HepG2 (cell line): Measurements from ENCODE around the gene CDH8. TPM values are rescaled to one million over a fixed set of nuclear protein-coding genes. Genes with fewer than 3 reads are reported as not detected.

Experiments used
- ATAC-seq: fragments of 200-7000 bp; cut with Tn5 transposase; 3 replicates; pipeline ENCODE4 v1.9.1; 2020; ENCODE audit warnings: mild to moderate bottlenecking, moderate library complexity
- Bru-seq: library from RNA; stranded (reverse); fragments of 400-500 nt; gene quantifications from one replicate; lab custom pipeline; 2021; lab: Mats Ljungman, UMichigan
- BruChase-seq, 2 experiments: library from RNA; stranded (reverse); fragments of 400-500 nt; gene quantifications; one replicate each; lab custom pipeline; 2021; lab: Mats Ljungman, UMichigan
- BruUV-seq: library from RNA; stranded (reverse); fragments of 400-500 nt; replicated peaks from 2 replicates; lab custom pipeline; 2021; lab: Mats Ljungman, UMichigan
- CTCF ChIA-PET: fragments of 300-600 bp; formaldehyde crosslinking; extraction: SDS; loops from one replicate; lab custom pipeline; 2021; ENCODE audit warnings: low total read pairs, inconsistent platforms, low intra/inter-chr PET ratio; lab: Yijun Ruan, JAX
- POLR2A ChIA-PET: fragments of 350-600 bp; sonication (Branson Sonifier 250); formaldehyde crosslinking; loops from one replicate; lab custom pipeline; 2020; ENCODE audit warnings: antibody characterized with exemption, inconsistent platforms; lab: Yijun Ruan, JAX
- DNase-seq: peaks from one replicate; pipeline ENCODE4 v3.0.0-alpha.2; 2015; ENCODE audit warnings: low spot score
- FAIRE-seq: peaks from 3 replicates; lab custom pipeline; 2011; peaks lifted over from hg19 to GRCh38; lab: Jason Lieb, UNC
- H2AFZ ChIP-seq: one replicate; pipeline ENCODE4 v1.6.1; 2011; ENCODE audit warnings: low read length, inconsistent platforms
- H3K27ac ChIP-seq: fragments of 300-600 bp; 3 replicates; pipeline ENCODE4 v1.8.0; 2011; ENCODE audit warnings: mixed run types, mild to moderate bottlenecking, mixed read lengths, low read length, inconsistent platforms; ENCODE audit not compliant: insufficient read depth; ENCODE audit errors: extremely low read length
- H3K27me3 ChIP-seq, 2 experiments: fragments of 200-600 bp in 1 of 2; 2 replicates in 1 of 2; 3 replicates in 1 of 2; pipeline versions ENCODE4 v1.6.0 to v1.8.0; 2011; ENCODE audit warnings: low read length in 2 of 2, mild to moderate bottlenecking in 2 of 2, moderate library complexity in 2 of 2, inconsistent platforms in 1 of 2; ENCODE audit not compliant: insufficient read depth in 2 of 2, control insufficient read depth in 1 of 2
- H3K36me3 ChIP-seq, 2 experiments: fragments of 200-600 bp in 1 of 2; replicated peaks in 1 of 2; 2 replicates in 1 of 2; 3 replicates in 1 of 2; pipeline versions ENCODE4 v1.5.1 to v1.8.0; 2011; ENCODE audit warnings: low read length in 2 of 2, inconsistent platforms in 1 of 2; ENCODE audit not compliant: insufficient read depth in 2 of 2, control insufficient read depth in 1 of 2
- H3K4me1 ChIP-seq: 2 replicates; pipeline ENCODE4 v1.5.1; 2012; ENCODE audit warnings: low read length, inconsistent platforms; ENCODE audit not compliant: insufficient read depth
- H3K4me2 ChIP-seq: 2 replicates; pipeline ENCODE4 v1.6.0; 2011; ENCODE audit warnings: low read depth, low read length, inconsistent platforms
- H3K4me3 ChIP-seq, 3 experiments: fragments of 200-600 bp in 1 of 3; sonication (generic), shearing (Covaris generic) in 1 of 3; replicated peaks in 1 of 3; 2 replicates each; pipeline ENCODE4 v1.5.1; 2011 to 2016; ENCODE audit warnings: low read length in 3 of 3, inconsistent platforms in 2 of 3, low read depth in 2 of 3, mild to moderate bottlenecking in 2 of 3, control low read depth in 1 of 3, mixed read lengths in 1 of 3; ENCODE audit not compliant: insufficient read depth in 1 of 3
- H3K79me2 ChIP-seq: one replicate; pipeline ENCODE4 v1.6.1; 2011; ENCODE audit warnings: low read length, inconsistent platforms; ENCODE audit not compliant: insufficient read depth
- H3K9ac ChIP-seq: 2 replicates; pipeline ENCODE4 v1.6.0; 2011; ENCODE audit warnings: mild to moderate bottlenecking, low read depth, low read length, inconsistent platforms; ENCODE audit not compliant: insufficient read depth
- H3K9me3 ChIP-seq: 2 replicates; pipeline ENCODE4 v1.5.1; 2012; ENCODE audit warnings: mild to moderate bottlenecking, low read length
- H4K20me1 ChIP-seq: 2 replicates; pipeline ENCODE4 v1.6.0; 2011; ENCODE audit warnings: inconsistent platforms, mild to moderate bottlenecking, low read length, moderate library complexity; ENCODE audit not compliant: insufficient read depth
- WGBS: methylation state at CpG from one replicate; pipeline ENCODE4 v1.1.6; 2017; ENCODE audit warnings: low lambda C conversion rate; 5-methylcytosine and 5-hydroxymethylcytosine counted together
- in situ Hi-C: cut with HindIII; loops from 2 replicates; pipeline ENCODE4 v1.10.0; 2017; ENCODE audit warnings: low pct_unique_long_range_greater_than_20kb; ENCODE audit not compliant: extremely low pct_ligation_motif_present
- intact Hi-C: fragments of 100-400 bp; cut with micrococcal nuclease; formaldehyde crosslinking; loops from one replicate; pipeline ENCODE4 v1.10.0; 2022; ENCODE audit not compliant: unreplicated experiment
- long read RNA-seq, 2 experiments: library from RNA in 1 of 2; library from polyadenylated mRNA in 1 of 2; stranded (forward) in 1 of 2; unstranded in 1 of 2; transcript quantifications; one replicate each; pipeline ENCODE4 v2.0.0, GENCODE V29; 2019 to 2022
- polyA minus RNA-seq, 3 experiments: library from RNA; depleted of rRNA, polyadenylated mRNA; stranded (reverse); fragments of >200 nt; gene quantifications; 2 replicates each; pipeline ENCODE4 v1.2.3, GENCODE V29; 2011; ENCODE audit warnings: low replicate concordance in 1 of 3
- polyA plus RNA-seq, 8 experiments: library from polyadenylated mRNA; depleted of rRNA in 3 of 8; stranded (reverse) in 7 of 8; unstranded in 1 of 8; fragments of >200 nt; fragmentation: Illumina TruSeq in 4 of 8; extraction: Trizol in 4 of 8; gene quantifications; 2 replicates each; pipeline versions ENCODE4 v1.2.1 to v1.2.3, GENCODE V29; 2011 to 2016; ENCODE audit warnings: low read depth in 4 of 8, missing spikeins in 1 of 8, mixed read lengths in 1 of 8; ENCODE audit not compliant: insufficient read depth in 1 of 8
- total RNA-seq, 5 experiments: library from RNA; depleted of rRNA; stranded (reverse); fragments of >200 nt; fragmentation: Illumina TruSeq; extraction: Trizol; gene quantifications; 2 replicates each; pipeline ENCODE4 v1.2.3, GENCODE V29; 2016; ENCODE audit warnings: low read depth in 1 of 5
- TF ChIP-seq, protein P1 (sequence below): IDR thresholded peaks from 2 replicates; pipeline ENCODE4 v1.6.1; 2016; ENCODE audit warnings: mild to moderate bottlenecking

CDH8 gene, protein sequence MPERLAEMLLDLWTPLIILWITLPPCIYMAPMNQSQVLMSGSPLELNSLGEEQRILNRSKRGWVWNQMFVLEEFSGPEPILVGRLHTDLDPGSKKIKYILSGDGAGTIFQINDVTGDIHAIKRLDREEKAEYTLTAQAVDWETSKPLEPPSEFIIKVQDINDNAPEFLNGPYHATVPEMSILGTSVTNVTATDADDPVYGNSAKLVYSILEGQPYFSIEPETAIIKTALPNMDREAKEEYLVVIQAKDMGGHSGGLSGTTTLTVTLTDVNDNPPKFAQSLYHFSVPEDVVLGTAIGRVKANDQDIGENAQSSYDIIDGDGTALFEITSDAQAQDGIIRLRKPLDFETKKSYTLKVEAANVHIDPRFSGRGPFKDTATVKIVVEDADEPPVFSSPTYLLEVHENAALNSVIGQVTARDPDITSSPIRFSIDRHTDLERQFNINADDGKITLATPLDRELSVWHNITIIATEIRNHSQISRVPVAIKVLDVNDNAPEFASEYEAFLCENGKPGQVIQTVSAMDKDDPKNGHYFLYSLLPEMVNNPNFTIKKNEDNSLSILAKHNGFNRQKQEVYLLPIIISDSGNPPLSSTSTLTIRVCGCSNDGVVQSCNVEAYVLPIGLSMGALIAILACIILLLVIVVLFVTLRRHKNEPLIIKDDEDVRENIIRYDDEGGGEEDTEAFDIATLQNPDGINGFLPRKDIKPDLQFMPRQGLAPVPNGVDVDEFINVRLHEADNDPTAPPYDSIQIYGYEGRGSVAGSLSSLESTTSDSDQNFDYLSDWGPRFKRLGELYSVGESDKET
- total RNA-seq (2016; rRNA removed; fragmentation: Illumina TruSeq; extraction: Trizol) (not detected in 2 replicates), polyA plus RNA-seq (2011; rRNA removed) (0.16 TPM in 1 of 2 replicates, not detected in the other), polyA minus RNA-seq (2011; rRNA and poly(A)+ RNA removed; ENCODE audit: low replicate concordance) (0.44 TPM in 1 of 2 replicates, not detected in the other), Bru-seq, nascent RNA (percentile 1 among the genes with signal in this experiment), BruChase-seq, experiment 1, labeled RNA remaining after a 6-hour chase (not detected), BruChase-seq, experiment 2, labeled RNA remaining after a 2-hour chase (percentile 1 among the genes with signal in this experiment)
- total RNA-seq (2016; cell fraction: cytosol; rRNA removed; fragmentation: Illumina TruSeq; extraction: Trizol; ENCODE audit: low read depth) = not detected in 2 replicates
- not detected in 2 replicates for total RNA-seq (2016; cell fraction: insoluble cytoplasmic fraction; rRNA removed; fragmentation: Illumina TruSeq; extraction: Trizol)
- not detected in 2 replicates for total RNA-seq (2016; cell fraction: membrane; rRNA removed; fragmentation: Illumina TruSeq; extraction: Trizol)
- total RNA-seq (2016; cell fraction: nucleus; rRNA removed; fragmentation: Illumina TruSeq; extraction: Trizol) = not detected in 2 replicates
- not detected in 2 replicates for polyA plus RNA-seq (2011; cell fraction: cytosol; rRNA removed)
- 0.50 TPM in 1 of 2 replicates, not detected in the other for polyA plus RNA-seq (2011; cell fraction: nucleus; rRNA removed)
- polyA plus RNA-seq (2012) = not detected in 2 replicates
- polyA plus RNA-seq (2016; cell fraction: cytosol; fragmentation: Illumina TruSeq; extraction: Trizol; ENCODE audit: low read depth) = not detected in 2 replicates
- polyA plus RNA-seq (2016; cell fraction: insoluble cytoplasmic fraction; fragmentation: Illumina TruSeq; extraction: Trizol; ENCODE audit: low read depth) = not detected in 2 replicates
- not detected in 2 replicates for polyA plus RNA-seq (2016; cell fraction: membrane; fragmentation: Illumina TruSeq; extraction: Trizol; ENCODE audit: low read depth)
- polyA plus RNA-seq (2016; cell fraction: nucleus; fragmentation: Illumina TruSeq; extraction: Trizol; ENCODE audit: insufficient read depth, low read depth) = not detected in 2 replicates
- polyA minus RNA-seq (2011; cell fraction: cytosol; rRNA and poly(A)+ RNA removed) = not detected in 2 replicates
- not detected in 2 replicates for polyA minus RNA-seq (2011; cell fraction: nucleus; rRNA and poly(A)+ RNA removed)
- long read RNA-seq, experiment 1 = 0 reads
- long read RNA-seq, experiment 2 = 0 reads

DNA sequence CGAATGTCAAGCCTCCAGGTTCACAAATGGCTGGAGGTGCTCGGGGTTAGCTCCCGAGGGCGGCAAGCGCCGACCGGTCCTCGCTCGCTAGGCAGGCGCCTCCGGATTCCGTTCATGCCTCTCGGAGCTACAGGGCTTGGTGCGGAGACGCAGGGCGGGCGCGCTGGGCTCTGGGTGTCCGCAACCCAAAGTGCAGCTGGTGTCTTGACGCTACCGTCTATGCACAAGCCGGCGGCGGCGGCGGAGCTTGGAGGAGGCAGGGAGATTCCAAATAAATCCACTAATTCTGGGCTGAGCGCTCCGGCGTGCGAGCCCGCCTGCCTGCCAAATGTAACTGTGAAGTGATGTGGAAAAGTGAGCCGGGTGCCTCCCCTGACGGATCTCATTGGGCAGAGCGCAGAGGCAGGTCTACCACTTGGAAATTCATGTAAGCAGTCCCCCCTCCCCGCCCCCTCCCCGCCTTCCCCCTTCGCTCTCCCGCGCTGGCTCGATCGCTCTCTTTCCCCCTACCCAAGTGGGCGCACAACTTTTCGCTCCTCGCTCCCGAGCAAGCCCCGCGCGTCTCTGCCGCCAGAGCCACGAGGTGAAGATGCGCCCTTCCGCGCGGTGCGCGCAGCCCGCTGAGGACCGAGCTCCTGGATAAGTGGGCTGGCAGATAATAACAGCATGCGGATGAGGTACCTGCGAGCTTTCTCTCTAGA lies at the start of gene CDH8:
CDH8 (minus strand) TSS at position 338 of the 701 bp plus-strand sequence. CDS start 15,035 bp downstream, outside the sequence.
- POLR2A ChIA-PET = no interaction called here
- Histone ChIP-seq H3K9ac (no peak within 1 kb of the TSS), H4K20me1 (no peaks in the 10 kb centered on the region), H3K36me3 (no peaks in the 10 kb centered on the region), H3K27ac (no peak within 1 kb of the TSS), H3K4me3 (no peak within 1 kb of the TSS), H2AFZ (no peak within 1 kb of the TSS), H3K9me3 (no peaks in the 10 kb centered on the region), H3K27me3 (peaks cover 0 to 33% of the 10 kb centered on the region in 2 experiments; a peak in 1 of 5 replicates), H3K4me1 (no peaks in the 10 kb centered on the region), H3K79me2 (no peaks in the 10 kb centered on the region), H3K4me2 (no peak within 1 kb of the TSS)
- TF ChIP-seq, protein P1, sequence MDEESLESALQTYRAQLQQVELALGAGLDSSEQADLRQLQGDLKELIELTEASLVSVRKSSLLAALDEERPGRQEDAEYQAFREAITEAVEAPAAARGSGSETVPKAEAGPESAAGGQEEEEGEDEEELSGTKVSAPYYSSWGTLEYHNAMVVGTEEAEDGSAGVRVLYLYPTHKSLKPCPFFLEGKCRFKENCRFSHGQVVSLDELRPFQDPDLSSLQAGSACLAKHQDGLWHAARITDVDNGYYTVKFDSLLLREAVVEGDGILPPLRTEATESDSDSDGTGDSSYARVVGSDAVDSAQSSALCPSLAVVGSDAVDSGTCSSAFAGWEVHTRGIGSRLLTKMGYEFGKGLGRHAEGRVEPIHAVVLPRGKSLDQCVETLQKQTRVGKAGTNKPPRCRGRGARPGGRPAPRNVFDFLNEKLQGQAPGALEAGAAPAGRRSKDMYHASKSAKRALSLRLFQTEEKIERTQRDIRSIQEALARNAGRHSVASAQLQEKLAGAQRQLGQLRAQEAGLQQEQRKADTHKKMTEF = no peak
- intact Hi-C loops = no loop called here
- ATAC-seq (no peak; the same call in 2 of the 3 replicates), DNase-seq (no peak), FAIRE-seq (no peak)
- in situ Hi-C loops = no loop called here
- CTCF ChIA-PET = no interaction called here
- BruUV-seq = no TSS peak
- WGBS = 44% methylated on average over 43 of the region's 60 CpGs
